ENCODE results near the gene DDOST.
"Not testable (repeated sequence)": the region's sequence is repeated elsewhere in the genome, so short reads cannot be mapped to it uniquely, and the experiment has no call there.

DDOST gene

GRCh38 chr1:20625176-20626097 is 35.7 kb downstream of the DDOST start:
- no peak for DNase-seq

GRCh38 chr1:20624709-20625108 is 36.5 kb downstream of the DDOST start:
- no peak for DNase-seq

GRCh38 chr1:20621012-20621411 is 40.2 kb downstream of the DDOST start:
- DNase-seq = no peak

GRCh38 chr1:20619999-20620398 is 41.2 kb downstream of the DDOST start:
- no peak for DNase-seq

GRCh38 chr1:20618550-20618949 is 42.6 kb downstream of the DDOST start:
- no peak for DNase-seq

- no peak for DNase-seq
Observed at GRCh38 chr1:20616847-20617487, 44.2 kb downstream of the DDOST start.

- DNase-seq = no peak
Observed at GRCh38 chr1:20615946-20616846, 45.0 kb downstream of the DDOST start.

- no peak for DNase-seq
Observed at GRCh38 chr1:20614131-20614579, 47.0 kb downstream of the DDOST start.

GRCh38 chr1:20612221-20612746 is 48.9 kb downstream of the DDOST start:
- DNase-seq = peak in 1 of 51 donors; percentile 5

GRCh38 chr1:20611652-20612051 is 49.5 kb downstream of the DDOST start:
- no peak for DNase-seq

- no peak for DNase-seq
Observed at GRCh38 chr1:20610970-20611369, 50.2 kb downstream of the DDOST start.

- no peak for DNase-seq
Observed at GRCh38 chr1:20609541-20609940, 51.6 kb downstream of the DDOST start.

GRCh38 chr1:20606801-20607570 is 54.2 kb downstream of the DDOST start:
- DNase-seq = not testable (repeated sequence)

GRCh38 chr1:20604678-20605077 is 56.5 kb downstream of the DDOST start:
- no peak for DNase-seq

GRCh38 chr1:20603504-20604464 is 57.4 kb downstream of the DDOST start:
- no peak for DNase-seq

GRCh38 chr1:20602851-20603450 is 58.2 kb downstream of the DDOST start:
- no peak for DNase-seq
